Small intestine (tissue), 7 donors: Measurements from ENCODE around the gene YBX1. TPM values are rescaled to one million over a fixed set of nuclear protein-coding genes. Genes with fewer than 3 reads are reported as not detected.
A peak's percentile ranks its signal among the peaks of the same experiment; 100 is the strongest.

Experiments used
- DNase-seq, 2 donors: peaks; one replicate each; pipeline versions ENCODE4 v3.0.0 to v3.0.0-alpha.2; 2013
- FAIRE-seq: peaks from 2 replicates; lab custom pipeline; 2012; peaks lifted over from hg19 to GRCh38; lab: Jason Lieb, UNC
- H3K27ac ChIP-seq, 3 donors: one replicate each; pipeline ENCODE4 v1.5.1; 2013; ENCODE audit warnings: low read length in 2 of 3, mild to moderate bottlenecking in 2 of 3, control low read depth in 1 of 3, inconsistent platforms in 1 of 3, low read depth in 1 of 3, moderate library complexity in 1 of 3
- H3K27me3 ChIP-seq, 3 donors: one replicate each; pipeline ENCODE4 v1.6.1; 2013; ENCODE audit warnings: low read length in 3 of 3, inconsistent platforms in 1 of 3; ENCODE audit not compliant: control insufficient read depth in 3 of 3, insufficient read depth in 3 of 3
- H3K36me3 ChIP-seq, 3 donors: one replicate each; pipeline ENCODE4 v1.6.1; 2013; ENCODE audit warnings: low read length in 3 of 3, inconsistent platforms in 1 of 3, low read depth in 1 of 3, mild to moderate bottlenecking in 1 of 3, moderate library complexity in 1 of 3; ENCODE audit not compliant: control insufficient read depth in 3 of 3, insufficient read depth in 2 of 3
- H3K4me1 ChIP-seq, 3 donors: one replicate each; pipeline ENCODE4 v1.6.1; 2013; ENCODE audit warnings: low read length in 2 of 3, inconsistent platforms in 1 of 3, low read depth in 1 of 3, mild to moderate bottlenecking in 1 of 3, moderate library complexity in 1 of 3; ENCODE audit not compliant: control insufficient read depth in 3 of 3, insufficient read depth in 2 of 3
- H3K4me3 ChIP-seq, 3 donors: one replicate each; pipeline ENCODE4 v1.5.1; 2013; ENCODE audit warnings: low read length in 3 of 3, control low read depth in 1 of 3, inconsistent platforms in 1 of 3, low read depth in 1 of 3, mild to moderate bottlenecking in 1 of 3, moderate library complexity in 1 of 3
- H3K9me3 ChIP-seq, 2 donors: one replicate each; pipeline ENCODE4 v1.6.1; 2013; ENCODE audit warnings: low read depth in 1 of 2, low read length in 1 of 2; ENCODE audit not compliant: control insufficient read depth in 2 of 2, insufficient read depth in 1 of 2
- WGBS, 3 donors: extraction: QIAGEN DNeasy Blood & Tissue Kit; methylation state at CpG; one replicate each; pipeline ENCODE4 v1.1.7; 2013; 5-methylcytosine and 5-hydroxymethylcytosine counted together
- polyA plus RNA-seq, 4 donors: library from polyadenylated mRNA; stranded (reverse) in 3 of 4; unstranded in 1 of 4; fragments of 200-250 nt in 3 of 4; fragments of 120-200 nt in 1 of 4; gene quantifications; one replicate each; pipeline versions ENCODE4 v1.2.1 to v1.2.3, GENCODE V29; 2013
- donor health status: healthy with polysubstance abuse.
- donor health status: control.
- donor health status: control.
- donor health status: Bipolar disorder and iron deficiency.
- donor health status: healthy.

YBX1 gene
- polyA plus RNA-seq, 4 donors: 509 to 779 (median 590) TPM

DNA sequence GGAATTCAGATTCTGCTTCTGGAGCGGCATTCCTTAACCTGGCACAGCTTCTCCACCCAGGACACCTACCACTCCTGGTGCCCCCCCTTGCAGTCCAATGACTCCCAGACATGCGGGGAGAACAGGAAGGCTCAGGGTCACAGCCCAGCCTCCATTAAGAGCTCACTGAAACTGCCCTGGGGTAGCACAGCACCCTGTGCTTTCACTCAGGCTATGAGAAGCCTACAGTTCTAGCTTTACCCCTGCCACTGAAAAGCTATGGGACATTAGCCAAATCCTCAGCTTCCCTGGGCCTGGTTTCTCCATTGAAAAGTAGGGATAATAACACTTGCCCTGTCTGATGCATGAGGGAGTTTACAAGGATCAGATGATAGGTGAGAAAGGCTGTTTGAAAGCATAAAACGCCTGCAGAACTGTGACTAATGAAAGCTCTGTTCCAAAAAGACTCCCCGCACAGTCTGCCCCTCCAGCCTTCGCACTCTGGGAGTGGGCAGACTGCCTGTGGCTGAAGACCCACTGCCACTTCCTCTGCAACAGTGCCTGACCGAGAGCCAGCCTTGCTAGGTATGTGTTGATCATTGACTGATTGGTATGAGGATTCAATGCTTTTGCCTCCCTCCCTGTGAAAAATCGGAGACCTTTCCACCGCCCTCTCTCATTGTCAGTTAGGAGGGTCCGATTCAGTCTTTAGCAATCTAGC is 60.5 kb downstream of the YBX1 start:
- no peak overlapping the region for H3K4me3 ChIP-seq
- H3K4me1 ChIP-seq: peaks cover 0 to 13% (median 0%) of the 10 kb centered on the region in 3 donors
- peaks cover 0 to 25% (median 0%) of the 10 kb centered on the region in 3 donors for H3K36me3 ChIP-seq
- no peak overlapping the region for H3K27ac ChIP-seq
- no peaks in the 10 kb centered on the region for H3K9me3 ChIP-seq
- WGBS, 3 donors: 90 to 92% (median 90%) methylated on average over 9 of the region's 9 CpGs
- DNase-seq (no peak), FAIRE-seq (no peak)
- H3K27me3 ChIP-seq: no peaks in the 10 kb centered on the region

DNA sequence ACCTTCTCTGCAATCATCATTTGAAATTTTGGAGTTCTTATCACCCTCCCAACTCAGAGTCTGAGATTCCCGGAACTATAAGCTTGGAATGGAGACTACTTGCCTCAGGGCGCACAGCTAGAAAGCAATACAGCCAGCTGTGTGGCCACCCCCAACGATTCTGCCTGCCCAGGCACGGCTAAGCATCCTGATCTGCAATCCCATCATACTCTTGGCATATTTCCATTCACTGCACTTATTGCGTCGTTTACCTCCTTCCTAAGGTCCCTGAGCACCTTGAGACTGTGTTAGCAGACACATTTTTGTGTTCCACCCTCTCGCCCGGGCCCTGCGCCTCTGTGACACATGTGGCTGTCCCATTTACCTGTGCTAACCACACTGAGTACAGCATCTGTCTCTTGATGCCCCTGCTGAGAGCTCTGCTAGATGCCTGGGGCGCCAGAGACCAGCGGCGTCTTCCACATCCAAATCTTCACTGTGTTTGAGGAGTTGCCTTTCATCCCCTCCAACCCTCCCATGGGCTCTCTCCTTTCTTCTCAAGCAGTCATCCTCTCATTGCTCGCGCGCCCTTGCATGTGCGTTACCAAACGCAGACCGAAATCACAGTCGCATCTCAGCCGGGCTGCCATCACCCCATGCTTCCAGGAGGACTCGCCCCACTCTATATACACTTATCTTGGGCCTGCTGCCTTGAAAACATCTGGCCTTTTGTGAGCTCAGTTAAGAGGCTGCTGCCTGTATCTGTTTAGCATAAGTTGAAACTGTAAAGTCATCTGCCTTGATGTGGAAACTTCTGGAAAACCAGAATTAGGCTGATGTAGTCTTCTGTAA is 61.3 kb downstream of the YBX1 start:
- Histone ChIP-seq H3K4me1 (peaks cover 0 to 13% (median 0%) of the 10 kb centered on the region in 3 donors), H3K27me3 (no peaks in the 10 kb centered on the region), H3K9me3 (no peaks in the 10 kb centered on the region), H3K36me3 (peaks cover 0 to 32% (median 0%) of the 10 kb centered on the region in 3 donors), H3K27ac (no peak overlapping the region), H3K4me3 (no peak overlapping the region)
- WGBS, 3 donors: 78 to 82% (median 78%) methylated on average over 21 of the region's 21 CpGs
- no peak for FAIRE-seq
- no peak for DNase-seq

DNA sequence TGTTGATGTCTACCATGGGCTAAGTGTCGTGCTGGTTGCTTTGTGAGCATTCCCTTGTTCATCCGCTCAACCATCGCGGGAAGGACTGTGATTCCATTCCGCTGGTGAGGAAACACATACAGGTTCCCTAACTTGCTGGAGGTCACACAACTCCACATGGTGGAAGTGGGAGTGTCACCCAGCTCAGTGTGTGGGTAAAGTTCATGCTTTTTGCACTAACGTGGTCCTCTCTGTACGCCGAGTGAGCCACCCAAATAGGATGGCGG is 61.9 kb downstream of the YBX1 start:
- H3K4me3 ChIP-seq: no peak overlapping the region
- FAIRE-seq: no peak
- 81 to 91% (median 87%) methylated on average over 9 of the region's 9 CpGs for WGBS, 3 donors
- peaks cover 0 to 13% (median 0%) of the 10 kb centered on the region in 3 donors for H3K4me1 ChIP-seq
- H3K27me3 ChIP-seq: no peaks in the 10 kb centered on the region
- H3K36me3 ChIP-seq: peaks cover 0 to 38% (median 0%) of the 10 kb centered on the region in 3 donors
- DNase-seq: no peak
- no peak overlapping the region for H3K27ac ChIP-seq
- H3K9me3 ChIP-seq: no peaks in the 10 kb centered on the region

DNA sequence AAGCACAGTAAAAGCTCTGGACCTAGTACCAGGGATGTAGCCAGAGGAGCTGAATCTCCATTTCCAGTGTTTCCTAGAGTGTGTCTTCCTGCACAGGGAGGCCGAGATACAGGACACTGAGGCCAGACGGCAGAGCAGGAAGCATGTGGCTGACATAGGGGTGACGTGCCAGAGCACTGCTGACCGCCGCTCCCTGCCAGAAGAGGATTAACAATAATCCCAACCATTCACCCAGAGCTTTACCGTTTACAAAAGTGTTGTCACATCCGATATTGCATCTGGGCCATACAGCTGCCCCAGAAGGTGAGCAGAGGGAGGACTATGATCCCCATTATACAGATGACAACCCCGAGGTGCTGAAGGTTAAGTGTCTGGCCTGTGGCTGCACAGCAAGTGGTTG is 63.6 kb downstream of the YBX1 start:
- H3K4me3 ChIP-seq: no peak overlapping the region
- WGBS, 3 donors: 79 to 86% (median 79%) methylated on average over 8 of the region's 8 CpGs
- FAIRE-seq (no peak), DNase-seq (no peak)
- H3K27me3 ChIP-seq: no peaks in the 10 kb centered on the region
- H3K4me1 ChIP-seq: peaks cover 0 to under 1% (median 0%) of the 10 kb centered on the region in 3 donors
- H3K36me3 ChIP-seq: peaks cover 0 to 49% (median 0%) of the 10 kb centered on the region in 3 donors
- H3K27ac ChIP-seq: no peak overlapping the region
- H3K9me3 ChIP-seq: no peaks in the 10 kb centered on the region

DNA sequence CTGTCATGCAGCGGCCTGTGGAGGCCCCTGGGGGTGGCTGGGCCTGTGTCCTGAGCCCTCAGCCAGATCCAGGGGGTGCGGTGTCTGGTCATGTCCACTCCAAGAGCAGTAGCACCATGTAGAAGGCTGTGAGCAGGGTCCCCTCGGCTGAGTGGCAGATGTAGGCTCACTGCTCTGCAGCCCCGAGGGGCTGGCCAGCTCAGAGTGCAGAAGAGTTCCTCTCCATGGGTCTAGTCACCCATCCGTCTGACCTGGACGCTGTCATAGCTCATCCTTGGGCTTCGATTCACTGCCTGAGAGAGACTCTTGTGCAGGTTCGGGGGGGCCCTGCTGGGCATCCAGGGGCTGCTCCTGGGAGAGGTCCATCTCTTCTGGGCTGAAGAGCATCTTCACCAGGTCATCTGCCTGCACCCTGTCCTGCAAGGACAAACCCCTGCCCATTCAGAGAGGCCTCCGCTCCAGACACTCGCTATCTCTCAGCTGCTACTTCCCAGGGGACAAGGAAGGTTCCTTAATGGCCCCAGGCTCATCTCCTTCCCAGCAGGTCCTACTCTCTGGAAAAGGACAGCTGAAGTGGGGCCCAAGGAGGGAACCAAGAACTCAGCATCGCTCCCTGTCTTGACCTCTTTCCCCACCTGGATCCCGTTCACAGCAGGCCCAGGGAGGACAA is 64.4 kb downstream of the YBX1 start:
- no peak overlapping the region for H3K4me3 ChIP-seq
- H3K27me3 ChIP-seq: no peaks in the 10 kb centered on the region
- H3K4me1 ChIP-seq: no peaks in the 10 kb centered on the region
- FAIRE-seq: no peak
- H3K9me3 ChIP-seq: peaks cover 0 to under 1% of the 10 kb centered on the region in 2 donors
- 89 to 93% (median 90%) methylated on average over 12 of the region's 12 CpGs for WGBS, 3 donors
- DNase-seq: no peak
- H3K36me3 ChIP-seq: peaks cover 0 to 49% (median 0%) of the 10 kb centered on the region in 3 donors
- H3K27ac ChIP-seq: no peak overlapping the region

DNA sequence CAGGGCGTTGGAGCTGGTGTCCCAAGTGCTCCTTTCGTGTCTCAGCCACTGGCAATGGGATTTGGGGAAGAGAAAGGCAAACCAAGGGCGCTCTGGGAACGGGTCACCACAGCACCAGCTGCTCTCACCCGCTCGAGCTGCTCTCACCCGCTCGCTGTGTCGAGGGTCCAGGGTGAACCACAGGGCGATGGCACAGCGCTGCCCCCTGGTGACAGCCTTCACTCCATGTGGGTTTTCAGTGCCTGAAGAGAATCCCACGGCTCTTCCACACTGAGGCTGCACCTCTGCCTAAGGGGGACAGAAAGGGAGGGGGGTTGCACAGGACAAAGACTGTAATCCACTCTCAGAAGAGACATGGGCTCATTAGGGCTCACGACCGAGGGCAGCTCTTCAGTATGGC is 64.9 kb downstream of the YBX1 start:
- Histone ChIP-seq H3K4me3 (no peak overlapping the region), H3K36me3 (peaks cover 0 to 55% (median 0%) of the 10 kb centered on the region in 3 donors), H3K27ac (no peak overlapping the region), H3K4me1 (no peaks in the 10 kb centered on the region), H3K27me3 (no peaks in the 10 kb centered on the region), H3K9me3 (peaks cover 0 to 4% of the 10 kb centered on the region in 2 donors)
- 17 to 42% (median 39%) methylated on average over 14 of the region's 14 CpGs for WGBS, 3 donors
- FAIRE-seq (no peak), DNase-seq (peak; percentile 40 to 72)

DNA sequence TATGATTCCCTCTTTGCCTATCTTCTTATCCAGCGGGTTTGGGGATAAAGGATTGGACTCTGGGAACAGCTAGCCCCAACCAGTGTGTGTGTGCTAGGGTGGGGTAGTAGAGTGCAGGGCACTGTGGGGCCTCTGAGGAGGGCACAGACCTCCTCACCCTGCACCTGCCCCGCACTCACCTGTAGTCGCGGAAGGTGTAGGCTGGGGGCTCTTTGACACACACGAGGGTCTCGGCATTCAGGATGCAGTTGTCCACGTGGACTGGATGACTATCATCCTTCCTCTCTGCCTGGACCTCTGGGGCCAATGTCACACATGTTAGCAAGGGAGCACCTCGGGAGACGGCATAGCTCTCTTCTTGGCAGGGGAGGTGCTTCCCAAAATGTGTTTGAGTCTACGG is 65.8 kb downstream of the YBX1 start:
- Histone ChIP-seq H3K36me3 (peaks cover 0 to 59% (median 0%) of the 10 kb centered on the region in 3 donors), H3K4me3 (no peak overlapping the region), H3K27ac (no peak overlapping the region), H3K4me1 (no peaks in the 10 kb centered on the region), H3K27me3 (no peaks in the 10 kb centered on the region), H3K9me3 (peaks cover 0 to 4% of the 10 kb centered on the region in 2 donors)
- FAIRE-seq (no peak), DNase-seq (no peak)
- WGBS, 3 donors: 85 to 90% (median 89%) methylated on average over 10 of the region's 10 CpGs
